Right lobe of liver (tissue), 6 donors: ENCODE results near the gene GAREM1. TPM values are rescaled to one million over a fixed set of nuclear protein-coding genes. Genes with fewer than 3 reads are reported as not detected.

ENCODE experiments used
- ATAC-seq, 4 donors: fragments of 200-7000 bp; cut with Tn5 transposase; one replicate each; pipeline ENCODE4 v1.9.1; 2020; ENCODE audit warnings: mild to moderate bottlenecking in 4 of 4, moderate library complexity in 4 of 4
- DNase-seq, 3 donors: peaks; one replicate each; pipeline ENCODE4 v3.0.0-alpha.2; 2020
- H3K27ac ChIP-seq, 3 donors: fragments of 200-600 bp; one replicate each; pipeline ENCODE4 v1.8.0; 2022
- H3K27me3 ChIP-seq, 2 donors: fragments of 200-600 bp; one replicate each; pipeline ENCODE4 v1.8.0; 2022
- H3K36me3 ChIP-seq, 4 donors: fragments of 200-600 bp; sonication (generic) in 1 of 4; one replicate each; pipeline versions ENCODE4 v1.5.1 to v1.8.0; 2017 to 2022; ENCODE audit warnings: control low read depth in 1 of 4
- H3K4me1 ChIP-seq, 4 donors: fragments of 200-600 bp; sonication (generic) in 1 of 4; one replicate each; pipeline versions ENCODE4 v1.5.1 to v1.8.0; 2017 to 2022; ENCODE audit warnings: control low read depth in 1 of 4
- H3K4me3 ChIP-seq, 3 donors: fragments of 200-600 bp; one replicate each; pipeline ENCODE4 v1.8.0; 2022
- H3K9me3 ChIP-seq, 4 donors: fragments of 200-600 bp; sonication (generic) in 1 of 4; one replicate each; pipeline versions ENCODE4 v1.5.1 to v1.8.0; 2017 to 2022; ENCODE audit warnings: control low read depth in 1 of 4
- CTCF ChIP-seq, 4 donors: fragments of 200-600 bp in 3 of 4; fragments of 450-650 bp in 1 of 4; IDR thresholded peaks; one replicate each; pipeline versions ENCODE4 v1.5.1 to v1.8.0; 2016 to 2022; ENCODE audit warnings: antibody characterized with exemption in 4 of 4, mild to moderate bottlenecking in 2 of 4
- POLR2A ChIP-seq: fragments of 450-650 bp; IDR thresholded peaks from one replicate; pipeline ENCODE4 v1.6.1; 2017; ENCODE audit warnings: antibody characterized with exemption, mild to moderate bottlenecking
- WGBS: methylation state at CpG from one replicate; pipeline ENCODE4 v1.1.6; 2018; ENCODE audit warnings: low coverage, low lambda C conversion rate; ENCODE audit not compliant: insufficient coverage; ENCODE audit errors: missing lambda C conversion rate; 5-methylcytosine and 5-hydroxymethylcytosine counted together
- intact Hi-C, 2 donors: fragments of 100-400 bp; cut with DNase I; formaldehyde crosslinking; loops; one replicate each; pipeline versions ENCODE4 v1.11.2 to v1.14.1; 2022
- total RNA-seq, 6 experiments: library from RNA; depleted of rRNA in 2 of 6; stranded (reverse); fragments of >200 nt in 2 of 6; fragmentation: NEBNext Ultra II Directional in 3 of 6; extraction: Animal tissue kit (Norgen Biotek cat#: 25700) in 3 of 6; gene quantifications; one replicate each; pipeline versions ENCODE4 v1.1.0 to v1.2.4, GENCODE V29; 2016 to 2023
- donor health status: DM: no; HTN: yes; CAD: no.
- donor health status: DM: no; HTN: no; CAD: no.
- donor health status: DM: no; HTN: no; CAD: no.
- donor health status: DM: no; HTN: yes; CAD: no.
- donor health status: DM: no; HTN: yes; CAD: no.

GAREM1 gene
- total RNA-seq, 6 experiments from 2014 or later = 5.5 to 11.3 (median 6.6) TPM

- no peak for TF ChIP-seq CTCF (IDR thresholded peaks at IDR 0.05)
- TF ChIP-seq POLR2A = no peak
- H3K36me3 ChIP-seq = no peaks in the 10 kb centered on the region
- no peaks in the 10 kb centered on the region for H3K27me3 ChIP-seq
- WGBS = 78% methylated on average over 3 of the region's 3 CpGs
- no peak for ATAC-seq
- intact Hi-C loops = no loop called here
- H3K4me1 ChIP-seq = peaks cover 0 to 37% (median 9%) of the 10 kb centered on the region in 4 donors
- H3K27ac ChIP-seq = no peak overlapping the region
- H3K9me3 ChIP-seq = no peaks in the 10 kb centered on the region
- DNase-seq = no peak
- H3K4me3 ChIP-seq = no peak overlapping the region
Measured at GRCh38 chr18:32429402-32429801, 41.3 kb downstream of the GAREM1 start.

- H3K4me1 ChIP-seq = peaks cover 0 to 31% (median 6%) of the 10 kb centered on the region in 4 donors
Measured at GRCh38 chr18:32427084-32427900, 43.4 kb downstream of the GAREM1 start.

GRCh38 chr18:32425466-32425865 is 45.2 kb downstream of the GAREM1 start:
- Histone ChIP-seq H3K27me3 (no peaks in the 10 kb centered on the region), H3K4me1 (peaks cover 0 to 31% (median 5%) of the 10 kb centered on the region in 4 donors), H3K36me3 (no peaks in the 10 kb centered on the region), H3K9me3 (no peaks in the 10 kb centered on the region), H3K4me3 (no peak overlapping the region), H3K27ac (no peak overlapping the region)
- TF ChIP-seq POLR2A (no peak), CTCF (IDR thresholded peaks at IDR 0.05) (no peak)
- ATAC-seq = peak in 3 of 4 donors; percentile 12 to 36 (median 34)
- intact Hi-C loops = no loop called here
- 64% methylated on average over 1 of the region's 1 CpG for WGBS
- no peak for DNase-seq

More at GRCh38 chr18:32427084-32427900, 43.4 kb downstream of the GAREM1 start:
- no peaks in the 10 kb centered on the region for H3K9me3 ChIP-seq
- no peaks in the 10 kb centered on the region for H3K27me3 ChIP-seq
- DNase-seq (no peak), ATAC-seq (peak; percentile 66 to 90 (median 84))
- 36% methylated on average over 4 of the region's 4 CpGs for WGBS
- intact Hi-C loops = no loop called here
- H3K27ac ChIP-seq = peak overlapping the region in 1 of 3 donors; percentile 5
- no peaks in the 10 kb centered on the region for H3K36me3 ChIP-seq
- TF ChIP-seq CTCF (IDR thresholded peaks at IDR 0.05) (peak in 1 of 4 donors; percentile 7), POLR2A (no peak)
- no peak overlapping the region for H3K4me3 ChIP-seq

GRCh38 chr18:32424696-32425095 is 46.0 kb downstream of the GAREM1 start:
- Histone ChIP-seq H3K9me3 (no peaks in the 10 kb centered on the region), H3K27ac (no peak overlapping the region), H3K4me3 (no peak overlapping the region), H3K36me3 (no peaks in the 10 kb centered on the region), H3K27me3 (no peaks in the 10 kb centered on the region), H3K4me1 (peaks cover 0 to 31% (median 5%) of the 10 kb centered on the region in 4 donors)
- 7% methylated on average over 1 of the region's 1 CpG for WGBS
- DNase-seq (no peak), ATAC-seq (peak; percentile 19 to 60 (median 48))
- intact Hi-C loops = no loop called here
- no peak for TF ChIP-seq CTCF (IDR thresholded peaks at IDR 0.05)
- no peak for TF ChIP-seq POLR2A
